Hippocampal formation (tissue), 2 donors: ENCODE results near the gene RHOXF2B.
"Not testable (repeated sequence)": the region's sequence is repeated elsewhere in the genome, so short reads cannot be mapped to it uniquely, and the experiment has no call there.

Source experiments
- DNase-seq, 2 donors: peaks; one replicate each; lab custom pipeline; 2025; lab: John Stamatoyannopoulos, UW

The RHOXF2B gene

DNA sequence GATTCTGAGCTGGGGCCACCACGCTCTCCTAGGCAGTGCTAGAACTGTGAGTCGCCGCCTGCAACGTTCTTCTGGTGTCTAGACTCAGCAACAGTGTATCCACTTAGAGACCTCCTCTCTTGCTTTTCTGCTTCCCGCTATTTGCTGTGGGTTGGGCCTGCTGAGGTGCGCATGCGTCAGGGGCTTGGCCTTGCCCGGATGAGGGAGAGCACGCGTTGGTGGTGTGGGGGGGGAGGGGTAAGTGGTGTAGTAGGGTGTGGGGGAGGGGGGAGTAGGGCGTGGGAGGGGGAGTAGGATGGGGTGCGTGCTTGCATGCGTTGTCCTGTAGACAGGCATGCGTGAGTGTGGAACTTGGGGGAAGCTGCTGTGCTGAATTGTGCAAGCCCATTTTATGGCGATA lies at the start of gene RHOXF2B:
TSS of gene RHOXF2B (minus strand) at position 101 of the 400 bp plus-strand sequence. CDS start 138 bp downstream, outside the sequence.
- not testable (repeated sequence) for DNase-seq

DNA sequence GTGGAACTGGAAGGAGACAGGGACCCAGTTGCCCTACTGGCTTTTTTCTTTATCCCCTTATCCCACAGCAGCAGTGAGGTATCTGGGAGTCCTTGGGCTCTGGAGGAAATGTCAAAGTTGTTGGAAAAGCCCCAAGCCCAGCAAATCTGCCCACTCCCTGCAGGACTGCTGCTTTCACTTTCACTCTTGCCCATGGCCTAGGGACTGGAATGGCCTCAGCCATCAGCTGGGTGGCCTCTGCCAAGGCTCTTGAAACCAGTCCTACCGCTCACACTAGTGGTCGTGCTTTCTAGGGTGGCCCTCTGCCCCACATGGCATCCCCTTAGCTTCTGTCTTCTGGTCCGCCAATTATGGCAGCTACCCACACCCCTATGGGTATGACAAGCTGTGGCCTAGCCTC lies 48.0 kb upstream of the RHOXF2B start:
- DNase-seq: no peak

DNA sequence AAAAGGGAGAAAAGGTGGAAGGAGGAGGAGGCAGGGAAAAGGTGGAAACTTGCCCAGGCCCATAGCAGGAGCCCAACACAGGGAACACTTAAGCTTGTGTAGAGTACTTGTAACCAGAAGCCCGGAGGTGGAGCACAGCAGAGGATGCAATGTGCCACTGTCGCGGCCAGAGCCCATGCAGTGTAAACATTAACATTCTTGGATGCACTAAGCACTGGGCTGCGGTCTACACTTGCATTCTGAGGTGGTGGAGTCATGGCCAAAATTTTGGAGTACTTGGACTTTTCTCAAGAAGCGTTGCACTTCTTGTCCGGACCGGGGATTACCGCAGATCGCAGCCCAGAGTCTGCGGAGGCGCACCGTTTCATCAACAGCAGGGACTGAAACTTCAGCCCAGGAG lies 42.7 kb upstream of the RHOXF2B start:
- DNase-seq: no peak

DNA sequence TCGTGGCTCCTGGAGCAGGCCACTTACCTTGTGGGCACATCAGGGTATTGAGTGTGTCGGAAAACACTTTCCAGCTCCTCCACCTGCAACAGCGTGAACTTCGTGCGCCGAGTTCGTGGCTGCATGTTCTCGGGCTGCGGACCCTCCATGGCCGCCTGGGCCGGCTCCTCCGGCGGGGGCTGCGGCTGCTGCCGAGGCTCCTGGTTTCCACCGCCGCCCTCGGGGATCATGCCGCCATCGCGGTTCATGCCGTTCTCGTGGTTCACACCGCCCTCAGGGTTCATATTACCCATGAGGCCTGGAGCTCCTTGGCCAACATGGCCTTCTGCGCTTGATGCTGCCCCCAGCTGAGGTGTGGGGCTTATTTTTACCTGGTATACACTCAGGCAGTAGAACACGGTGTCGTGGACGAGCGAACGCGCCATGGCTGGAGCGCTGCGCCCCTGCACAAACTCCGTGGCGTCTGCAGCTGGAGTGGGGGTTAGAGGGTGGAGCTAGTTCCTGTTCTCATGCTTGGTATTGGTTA lies 38.0 kb upstream of the RHOXF2B start, which contains the start of gene RHOXF1:
TSS of gene RHOXF1 (minus strand) at position 476 of the 526 bp plus-strand sequence. CDS start at position 425, 51 bp downstream.
- no peak for DNase-seq

DNA sequence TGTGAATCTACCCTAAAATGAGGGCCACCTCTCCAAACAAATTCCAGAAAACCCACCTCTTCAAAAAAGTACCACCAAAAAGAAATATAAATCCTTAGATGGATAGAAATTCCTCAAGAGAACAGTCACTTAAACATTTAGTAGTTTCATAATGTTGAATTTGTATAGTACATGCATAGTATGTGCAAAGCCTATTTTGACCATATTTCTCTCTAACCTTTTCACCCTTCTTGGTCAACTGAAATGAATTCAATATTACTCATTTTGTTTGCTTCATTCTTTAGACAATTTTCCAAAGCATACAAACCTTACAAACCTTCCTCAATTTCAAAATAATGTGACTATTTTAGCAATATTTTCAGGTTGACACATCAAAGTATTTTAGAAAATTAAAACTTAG lies 34.1 kb upstream of the RHOXF2B start:
- no peak for DNase-seq

DNA sequence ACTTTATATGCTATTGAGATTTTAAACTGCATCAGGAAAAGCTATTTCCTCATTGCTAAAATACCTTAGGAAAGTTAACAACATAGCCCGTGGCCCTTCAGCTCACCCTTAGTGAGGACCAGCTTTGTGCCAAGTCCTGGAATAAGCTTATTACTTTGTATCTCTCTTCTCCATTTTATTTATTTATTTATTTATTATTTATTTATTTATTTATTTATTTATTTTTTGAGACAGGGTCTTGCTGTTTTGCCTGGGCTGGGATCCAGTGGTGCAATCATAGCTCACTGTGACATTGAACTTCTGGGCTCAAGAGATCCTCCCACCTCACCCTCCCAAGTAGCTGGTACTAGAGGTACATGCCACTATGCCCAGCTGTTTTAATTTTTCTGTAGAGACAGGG lies 31.9 kb upstream of the RHOXF2B start:
- DNase-seq: no peak

DNA sequence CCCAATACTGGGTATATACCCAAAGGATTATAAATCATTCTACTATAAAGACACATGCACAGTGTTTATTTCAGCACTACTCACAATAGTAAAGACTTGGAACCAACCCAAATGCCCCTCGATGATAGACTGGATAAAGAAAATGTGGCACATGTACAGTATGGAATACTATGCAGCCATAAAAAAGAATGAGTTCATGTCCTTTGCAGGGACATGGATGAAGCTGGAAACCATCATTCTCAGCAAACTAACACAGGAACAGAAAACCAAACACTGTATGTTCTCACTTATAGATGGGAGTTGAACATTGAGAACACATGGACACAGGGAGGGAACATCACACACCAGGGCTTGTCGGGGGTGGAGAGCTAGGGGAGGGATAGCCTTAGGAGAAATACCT lies 27.2 kb upstream of the RHOXF2B start:
- DNase-seq: not testable (repeated sequence)

DNA sequence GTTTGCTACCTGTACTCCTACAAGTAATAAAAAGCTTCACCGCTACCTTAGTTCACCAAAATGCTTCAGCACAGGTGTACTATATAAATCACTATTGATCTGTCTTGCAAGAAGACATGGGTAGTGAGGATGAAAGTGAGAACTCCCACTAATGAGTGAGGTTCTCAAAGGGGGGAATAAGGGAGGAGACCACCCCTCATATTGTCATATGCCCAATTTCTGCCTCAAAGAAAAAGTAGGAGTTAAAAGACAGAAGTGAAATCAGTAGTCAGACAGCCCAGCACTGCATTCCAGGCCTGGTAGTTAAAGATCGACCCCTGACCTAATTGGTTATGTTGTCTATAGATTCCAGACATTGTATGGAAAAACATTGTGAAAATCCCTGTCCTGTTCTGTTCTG lies 23.6 kb upstream of the RHOXF2B start:
- not testable (repeated sequence) for DNase-seq

DNA sequence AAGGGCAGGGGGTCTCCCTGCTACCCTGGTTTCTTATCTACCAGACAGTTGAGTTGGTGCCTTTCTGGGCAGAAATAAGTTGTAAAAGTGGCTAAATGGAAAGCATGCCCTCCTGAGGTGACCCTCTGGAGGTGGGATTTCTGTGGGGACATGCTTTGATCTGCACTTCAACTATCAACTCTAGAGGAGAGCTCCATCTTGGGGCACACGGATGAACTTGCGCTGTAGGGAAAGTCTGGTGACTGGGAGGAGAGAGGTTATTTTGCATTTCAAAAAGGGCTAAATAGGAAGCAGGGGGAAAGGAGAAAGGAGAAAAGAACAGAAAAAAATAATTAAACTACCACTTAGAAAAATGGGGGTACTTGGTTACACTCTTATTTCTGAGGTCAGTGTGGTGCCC lies 12.7 kb upstream of the RHOXF2B start:
- DNase-seq: no peak

DNA sequence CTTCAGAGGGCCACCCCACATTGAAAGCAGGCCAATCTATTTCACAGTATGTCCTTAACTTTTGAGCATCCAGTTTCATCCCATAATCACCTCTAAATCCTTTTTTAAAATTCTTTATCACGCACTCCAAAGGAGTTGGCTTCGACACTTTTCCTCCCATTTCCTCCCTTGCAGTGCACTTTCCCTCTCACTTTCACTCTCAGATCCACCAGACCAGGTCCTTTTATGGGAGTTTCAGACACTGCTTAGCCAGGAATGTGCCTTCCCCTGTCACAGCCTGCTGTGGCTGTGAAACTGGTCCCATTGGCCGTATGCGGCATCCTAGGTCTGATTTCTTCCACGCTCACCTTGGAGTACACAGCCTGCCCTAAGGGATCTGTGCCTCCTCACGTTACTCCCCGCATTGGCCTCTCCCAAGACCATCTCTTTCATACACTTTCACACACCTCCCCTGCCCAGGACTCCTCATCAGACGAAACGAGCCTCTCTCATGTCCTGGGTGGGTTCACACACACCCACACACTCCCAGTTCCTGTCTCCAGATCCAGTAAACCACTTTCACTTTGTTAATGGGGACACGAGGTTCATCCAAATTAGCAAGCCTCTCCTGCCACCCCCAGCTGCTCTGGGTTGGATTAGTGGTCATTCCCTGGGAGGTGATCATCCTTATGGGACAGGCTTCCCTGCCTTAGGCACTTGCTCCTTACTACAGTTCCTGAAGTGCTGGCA lies 10.0 kb upstream of the RHOXF2B start:
- no peak for DNase-seq

DNA sequence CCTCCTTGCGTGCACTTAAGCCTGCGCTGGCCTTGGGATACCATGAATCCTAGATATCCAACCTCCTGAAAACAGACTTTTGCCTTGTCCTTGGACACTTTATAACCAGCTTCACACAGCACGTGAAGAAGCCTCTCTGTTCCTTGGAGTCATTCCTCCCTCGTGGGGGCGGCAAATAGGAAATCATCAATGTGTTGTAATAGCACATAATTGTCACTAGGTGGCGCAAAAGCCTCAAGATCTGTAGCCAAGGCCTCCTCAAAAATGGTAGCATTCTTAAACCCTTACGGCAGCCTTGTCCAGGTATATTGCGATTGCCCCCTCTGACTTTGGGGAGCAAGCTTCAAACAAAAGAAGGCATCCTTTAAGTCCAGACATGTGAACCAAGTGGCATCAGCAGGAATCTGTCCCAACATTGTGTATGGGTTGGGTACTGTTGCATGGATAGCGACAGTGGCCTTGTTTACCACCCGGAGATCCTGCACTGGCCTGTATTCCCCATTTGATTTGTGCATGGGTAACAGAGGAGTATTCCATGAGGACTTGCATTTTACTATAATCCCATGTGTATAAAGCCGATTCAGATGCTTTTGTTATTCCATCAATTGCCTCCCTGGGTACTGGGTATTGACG lies 8.2 kb upstream of the RHOXF2B start:
- not testable (repeated sequence) for DNase-seq

DNA sequence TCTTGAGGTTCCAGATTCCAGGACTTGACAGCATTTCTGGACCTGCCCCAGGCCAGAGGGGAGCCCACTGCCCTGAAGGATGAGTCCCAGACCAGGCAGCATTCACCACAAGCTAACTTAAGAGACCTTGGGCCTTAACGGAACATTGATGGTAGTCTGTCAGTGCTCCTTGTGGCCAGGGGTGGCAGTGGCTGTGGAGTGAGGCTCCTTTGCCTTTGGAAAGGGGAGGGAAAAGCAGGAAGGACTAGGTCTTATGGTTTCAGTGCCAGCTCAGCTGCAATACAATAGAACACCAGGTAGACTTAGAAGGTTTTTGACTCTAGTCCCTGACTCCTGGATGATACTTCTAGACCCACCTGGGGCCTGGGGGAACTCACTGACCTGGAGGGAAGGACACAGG lies 11.3 kb downstream of the RHOXF2B start:
- DNase-seq: not testable (repeated sequence)

DNA sequence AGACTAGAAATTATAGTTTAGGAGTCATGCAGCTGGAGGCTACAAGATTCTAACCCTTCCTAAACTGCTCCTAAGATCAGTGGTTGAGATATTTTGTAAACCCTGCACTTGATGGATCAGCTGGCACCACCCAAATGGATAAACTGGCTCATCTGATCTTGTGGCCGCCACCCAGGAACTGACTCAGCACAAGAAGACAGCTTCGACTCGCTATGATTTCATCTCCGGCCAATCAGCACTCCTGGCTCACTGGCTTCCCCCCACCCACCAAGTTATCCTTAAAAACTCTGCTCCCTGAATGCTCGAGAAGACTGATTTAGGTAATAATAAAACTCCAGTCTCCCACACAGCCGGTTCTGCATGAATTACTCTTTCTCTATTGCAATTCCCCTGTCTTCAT lies 34.8 kb downstream of the RHOXF2B start:
- DNase-seq: not testable (repeated sequence)

DNA sequence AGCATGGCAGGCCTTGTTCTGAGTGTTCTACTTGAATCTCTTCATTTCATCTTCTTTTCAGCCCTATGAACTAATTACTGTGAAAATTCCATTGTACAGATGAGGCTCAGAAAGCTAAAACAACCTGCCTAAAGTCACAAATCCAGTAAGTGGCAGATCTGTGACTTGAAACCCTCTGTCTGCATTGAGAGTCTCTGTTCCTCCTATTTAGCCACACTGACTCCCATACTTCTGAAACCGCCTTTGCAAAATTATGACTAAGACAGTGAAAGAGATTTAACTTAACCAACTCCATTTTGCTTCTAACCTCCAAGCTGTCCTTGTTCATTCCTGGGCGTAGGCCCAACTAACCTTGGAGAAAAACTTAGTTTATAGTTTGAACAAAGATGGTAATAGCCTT lies 35.2 kb downstream of the RHOXF2B start:
- not testable (repeated sequence) for DNase-seq

DNA sequence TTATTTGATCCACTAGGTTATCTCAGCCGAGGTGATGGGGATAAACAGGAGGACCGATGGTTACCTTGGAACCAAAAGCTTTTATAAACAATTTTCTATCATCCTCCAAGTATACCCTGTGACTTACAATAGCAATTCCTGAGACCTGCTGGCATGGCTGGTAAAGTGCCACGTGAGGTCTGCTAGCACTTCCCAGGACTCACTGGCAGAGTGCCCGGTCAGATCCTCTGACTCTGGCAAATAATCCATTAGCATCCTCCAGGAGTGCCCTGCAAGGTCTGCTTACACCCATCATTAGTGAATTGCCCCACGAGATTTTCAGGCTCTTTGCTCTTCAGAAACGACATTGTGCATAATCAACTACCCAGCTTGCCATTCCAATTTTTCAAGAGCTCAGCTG lies 37.3 kb downstream of the RHOXF2B start:
- DNase-seq: not testable (repeated sequence)

DNA sequence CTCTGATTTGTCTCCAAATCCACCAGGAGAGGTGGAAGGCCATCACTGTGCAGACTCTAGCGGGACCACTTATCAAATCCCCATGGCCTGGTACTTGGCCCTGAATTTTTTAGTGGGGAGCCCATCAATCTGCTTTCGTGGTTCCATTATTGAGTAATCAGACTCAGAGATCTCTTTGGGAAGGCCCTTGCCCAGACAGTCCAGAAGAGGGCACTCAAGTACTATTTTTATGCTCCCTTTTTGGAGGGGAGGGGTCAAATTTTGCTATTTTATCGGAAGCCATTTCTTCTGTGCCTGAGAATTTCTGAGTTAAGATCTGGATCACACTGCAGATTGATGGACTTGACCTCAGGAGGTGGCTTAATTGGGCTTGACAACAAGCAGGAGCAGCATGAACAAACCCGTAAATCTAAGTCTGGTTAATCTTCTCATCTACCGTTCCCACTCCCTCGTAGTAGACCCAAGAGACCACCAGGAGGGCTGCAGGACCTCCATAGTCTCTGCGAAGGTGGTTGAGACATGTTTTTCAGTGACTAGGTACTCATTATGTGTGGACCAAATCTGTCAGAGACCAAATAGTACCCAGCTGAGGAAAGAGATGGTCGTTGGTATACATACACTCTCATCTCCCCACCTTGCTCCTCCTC lies 38.3 kb downstream of the RHOXF2B start:
- DNase-seq: not testable (repeated sequence)

DNA sequence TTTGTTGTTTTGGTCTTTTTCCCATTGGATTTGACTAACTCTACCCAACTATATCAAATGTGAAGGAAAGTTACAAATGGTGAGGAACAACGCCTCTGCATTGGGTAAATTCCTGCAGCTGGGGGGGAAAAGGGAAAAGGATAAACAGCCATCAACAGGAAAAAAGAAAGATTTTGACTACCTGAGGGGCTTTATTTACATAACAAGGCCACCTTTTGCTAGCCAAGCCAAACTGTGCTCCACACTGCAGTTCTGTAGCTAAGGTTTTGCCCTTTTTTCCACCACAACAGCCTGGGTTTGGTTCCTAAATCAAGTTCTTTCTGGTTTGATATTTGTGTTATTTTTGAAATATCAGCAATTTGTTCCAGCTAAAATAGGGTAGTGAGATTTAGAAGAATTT lies 40.8 kb downstream of the RHOXF2B start:
- no peak for DNase-seq

DNA sequence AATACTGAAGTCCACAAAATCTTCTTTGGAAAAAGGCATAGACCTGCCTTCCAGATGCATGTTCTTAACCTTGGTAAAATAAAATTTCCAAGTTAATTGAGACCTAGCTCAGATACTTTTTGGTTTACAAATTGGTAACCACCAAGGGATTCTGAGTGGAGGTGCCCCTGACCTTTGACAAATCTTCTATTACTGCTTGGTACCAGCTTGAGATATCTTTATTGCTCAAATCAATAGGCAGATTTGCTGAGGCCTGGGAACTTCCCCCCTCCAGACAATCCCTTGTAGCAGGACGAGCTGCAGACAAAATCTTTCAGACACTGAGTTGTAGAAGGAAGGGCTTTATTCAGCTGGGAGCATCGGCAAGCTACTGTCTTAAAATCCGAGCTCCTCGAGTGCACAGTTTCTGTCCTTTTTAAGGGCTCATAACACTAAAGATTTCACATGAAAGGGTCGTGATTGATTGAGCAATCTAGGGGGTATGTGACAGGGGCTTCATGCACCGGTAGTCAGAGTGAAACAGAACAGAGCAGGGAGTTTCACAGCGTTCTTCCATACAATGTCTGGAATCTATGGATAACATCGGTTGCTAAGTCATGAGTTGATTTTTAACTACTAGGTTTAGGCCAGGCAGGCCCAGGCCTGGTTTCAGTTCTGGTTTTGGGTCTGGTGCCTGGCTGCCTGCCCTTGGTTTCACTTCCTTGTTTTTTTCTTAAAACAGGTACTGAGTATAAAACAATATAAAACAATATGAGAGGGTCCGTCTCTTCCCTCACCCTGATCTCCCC lies 41.8 kb downstream of the RHOXF2B start:
- not testable (repeated sequence) for DNase-seq

DNA sequence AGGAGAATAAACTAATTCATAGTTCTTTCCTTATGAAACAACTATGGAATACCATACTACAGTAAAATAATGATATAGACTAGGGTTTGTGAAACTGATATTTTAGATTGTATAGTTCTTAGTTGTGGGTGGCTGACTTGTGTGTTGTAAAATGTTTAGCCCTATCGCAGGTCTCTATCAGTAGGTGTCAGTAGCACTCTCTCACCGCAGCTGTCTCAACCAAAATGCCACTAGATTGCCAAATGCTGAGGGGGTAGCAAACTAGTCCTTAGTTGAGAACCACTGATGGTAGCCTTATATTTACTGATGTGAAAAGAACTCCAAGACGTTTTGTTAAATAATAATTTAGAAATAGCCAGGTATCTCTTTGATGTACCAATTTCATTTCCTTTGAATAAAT lies 48.1 kb downstream of the RHOXF2B start:
- no peak for DNase-seq

DNA sequence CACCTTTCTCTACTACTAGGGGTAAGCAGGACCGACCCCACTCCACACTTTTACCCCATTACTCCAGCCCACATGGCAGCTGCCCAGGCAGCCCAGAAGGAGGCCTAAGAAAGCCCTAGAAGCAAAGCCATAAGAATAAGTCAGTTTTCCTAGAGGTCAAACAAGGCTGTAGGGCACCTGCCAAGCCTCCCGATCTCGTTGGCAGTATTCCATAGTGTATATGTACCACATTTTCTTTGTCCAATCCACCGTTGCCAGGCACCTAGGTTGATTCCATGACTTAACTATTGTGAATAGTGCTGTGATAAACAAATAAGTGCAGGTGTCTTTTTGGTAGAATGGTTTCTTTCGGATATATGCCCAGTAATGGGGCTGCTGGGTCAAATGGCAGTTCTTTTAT lies 54.2 kb downstream of the RHOXF2B start:
- no peak for DNase-seq

DNA sequence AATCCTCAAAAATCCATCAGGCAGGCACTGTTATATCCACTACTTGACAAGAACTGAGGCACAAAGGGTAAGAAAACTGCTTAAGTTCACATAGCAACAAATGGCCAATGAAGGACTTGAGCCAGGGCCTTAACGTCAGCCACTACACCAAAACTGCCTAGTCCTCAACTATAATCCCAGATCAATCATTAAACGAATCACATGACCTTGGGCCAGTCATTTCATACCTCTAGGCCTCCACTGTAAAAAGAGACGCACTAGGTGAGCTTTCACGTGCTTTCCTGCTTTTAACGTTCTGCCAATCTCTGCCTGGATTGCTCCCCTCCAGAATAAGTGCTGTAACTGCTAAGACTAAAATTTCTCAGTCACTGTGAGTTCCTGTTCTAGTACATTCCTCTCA lies 54.7 kb downstream of the RHOXF2B start:
- DNase-seq: no peak
